Muscle layer of duodenum (tissue), 2 donors: Measurements from ENCODE around the gene KIAA1217.
A peak's percentile ranks its signal among the peaks of the same experiment; 100 is the strongest.
"Not testable (repeated sequence)": the region's sequence is repeated elsewhere in the genome, so short reads cannot be mapped to it uniquely, and the experiment has no call there.

Source experiments
- H3K27ac ChIP-seq: one replicate; pipeline ENCODE4 v1.7.0; 2013; ENCODE audit warnings: mild to moderate bottlenecking, low read length
- H3K27me3 ChIP-seq: one replicate; pipeline ENCODE4 v1.7.0; 2013; ENCODE audit warnings: low read depth, mild to moderate bottlenecking, control low read depth, low read length
- H3K36me3 ChIP-seq, 2 donors: one replicate each; pipeline ENCODE4 v1.7.0; 2013; ENCODE audit warnings: low read length in 2 of 2, control low read depth in 1 of 2, mild to moderate bottlenecking in 1 of 2; ENCODE audit not compliant: insufficient read depth in 2 of 2, control insufficient read depth in 1 of 2
- H3K4me1 ChIP-seq, 2 donors: one replicate each; pipeline ENCODE4 v1.7.0; 2013; ENCODE audit warnings: low read length in 2 of 2, mild to moderate bottlenecking in 2 of 2, control low read depth in 1 of 2, moderate library complexity in 1 of 2; ENCODE audit not compliant: insufficient read depth in 2 of 2, control insufficient read depth in 1 of 2
- H3K4me3 ChIP-seq, 2 donors: one replicate each; pipeline ENCODE4 v1.7.0; 2013; ENCODE audit warnings: low read length in 2 of 2, low read depth in 1 of 2, mild to moderate bottlenecking in 1 of 2
- H3K9me3 ChIP-seq, 2 donors: one replicate each; pipeline ENCODE4 v1.7.0; 2013; ENCODE audit warnings: low read length in 2 of 2, control low read depth in 1 of 2, mild to moderate bottlenecking in 1 of 2; ENCODE audit not compliant: control insufficient read depth in 1 of 2
- donor health status: healthy.

Gene KIAA1217

GRCh38 chr10:24438800-24439199, 229.9 kb downstream of the KIAA1217 start:
- no peaks in the 10 kb centered on the region for H3K9me3 ChIP-seq
- H3K27me3 ChIP-seq = no peaks in the 10 kb centered on the region
- no peaks in the 10 kb centered on the region for H3K4me1 ChIP-seq
- peaks cover 4 to 14% of the 10 kb centered on the region in 2 donors for H3K36me3 ChIP-seq
- no peak overlapping the region for H3K27ac ChIP-seq
- H3K4me3 ChIP-seq = no peak overlapping the region

GRCh38 chr10:24439935-24440334, 231.0 kb downstream of the KIAA1217 start:
- Histone ChIP-seq H3K4me3 (no peak overlapping the region), H3K4me1 (no peaks in the 10 kb centered on the region), H3K27me3 (no peaks in the 10 kb centered on the region), H3K27ac (no peak overlapping the region), H3K9me3 (no peaks in the 10 kb centered on the region), H3K36me3 (peaks cover 4 to 9% of the 10 kb centered on the region in 2 donors)

GRCh38 chr10:24440817-24441797, 232.2 kb downstream of the KIAA1217 start:
- Histone ChIP-seq H3K9me3 (no peaks in the 10 kb centered on the region), H3K4me3 (no peak overlapping the region), H3K27me3 (no peaks in the 10 kb centered on the region), H3K4me1 (no peaks in the 10 kb centered on the region), H3K27ac (no peak overlapping the region), H3K36me3 (peaks cover 4 to 9% of the 10 kb centered on the region in 2 donors)

GRCh38 chr10:24442234-24442633, 233.3 kb downstream of the KIAA1217 start:
- H3K27ac ChIP-seq = no peak overlapping the region

GRCh38 chr10:24442641-24443174, 233.8 kb downstream of the KIAA1217 start:
- H3K27ac ChIP-seq = not testable (repeated sequence)

More at GRCh38 chr10:24442234-24442633, 233.3 kb downstream of the KIAA1217 start:
- Histone ChIP-seq H3K4me3 (no peak overlapping the region), H3K4me1 (no peaks in the 10 kb centered on the region), H3K9me3 (no peaks in the 10 kb centered on the region), H3K27me3 (no peaks in the 10 kb centered on the region), H3K36me3 (peaks cover 4 to 9% of the 10 kb centered on the region in 2 donors)

GRCh38 chr10:24444337-24444736, 235.4 kb downstream of the KIAA1217 start:
- Histone ChIP-seq H3K27me3 (no peaks in the 10 kb centered on the region), H3K27ac (no peak overlapping the region), H3K36me3 (no peaks in the 10 kb centered on the region), H3K4me1 (no peaks in the 10 kb centered on the region), H3K9me3 (no peaks in the 10 kb centered on the region), H3K4me3 (no peak overlapping the region)

More at GRCh38 chr10:24442641-24443174, 233.8 kb downstream of the KIAA1217 start:
- H3K27me3 ChIP-seq, H3K4me3 ChIP-seq, H3K9me3 ChIP-seq, H3K36me3 ChIP-seq, H3K4me1 ChIP-seq: not testable (repeated sequence)

- not testable (repeated sequence) for H3K4me1 ChIP-seq, H3K36me3 ChIP-seq, H3K4me3 ChIP-seq, H3K27me3 ChIP-seq, H3K27ac ChIP-seq, H3K9me3 ChIP-seq
Measured at GRCh38 chr10:24445958-24446357, 237.0 kb downstream of the KIAA1217 start.

GRCh38 chr10:24446739-24447138, 237.8 kb downstream of the KIAA1217 start:
- H3K4me3 ChIP-seq = no peak overlapping the region

GRCh38 chr10:24448351-24448999, 239.5 kb downstream of the KIAA1217 start:
- no peaks in the 10 kb centered on the region for H3K36me3 ChIP-seq
- H3K4me3 ChIP-seq = no peak overlapping the region
- peak overlapping the region; percentile 23 for H3K27ac ChIP-seq
- H3K4me1 ChIP-seq = no peaks in the 10 kb centered on the region
- no peaks in the 10 kb centered on the region for H3K9me3 ChIP-seq
- no peaks in the 10 kb centered on the region for H3K27me3 ChIP-seq

More at GRCh38 chr10:24446739-24447138, 237.8 kb downstream of the KIAA1217 start:
- H3K36me3 ChIP-seq = no peaks in the 10 kb centered on the region
- no peaks in the 10 kb centered on the region for H3K27me3 ChIP-seq
- H3K9me3 ChIP-seq = no peaks in the 10 kb centered on the region
- no peak overlapping the region for H3K27ac ChIP-seq
- no peaks in the 10 kb centered on the region for H3K4me1 ChIP-seq

GRCh38 chr10:24449321-24449740, 240.4 kb downstream of the KIAA1217 start:
- peak overlapping the region; percentile 24 to 36 for H3K4me3 ChIP-seq
- H3K27ac ChIP-seq = no peak overlapping the region
- no peaks in the 10 kb centered on the region for H3K9me3 ChIP-seq
- no peaks in the 10 kb centered on the region for H3K36me3 ChIP-seq
- H3K4me1 ChIP-seq = no peaks in the 10 kb centered on the region
- no peaks in the 10 kb centered on the region for H3K27me3 ChIP-seq

- no peaks in the 10 kb centered on the region for H3K9me3 ChIP-seq
- H3K27ac ChIP-seq = no peak overlapping the region
- no peaks in the 10 kb centered on the region for H3K27me3 ChIP-seq
- H3K36me3 ChIP-seq = no peaks in the 10 kb centered on the region
- no peaks in the 10 kb centered on the region for H3K4me1 ChIP-seq
- H3K4me3 ChIP-seq = peak overlapping the region; percentile 24 to 36
Measured at GRCh38 chr10:24449769-24450310, 240.9 kb downstream of the KIAA1217 start.
